ENCODE measurements around the gene SLC8A1.

SLC8A1 gene

GRCh38 chr2:40160751-40161218, 291.1 kb downstream of the SLC8A1 start:
- H3K27ac Mint-ChIP-seq, result no peak overlapping the region
- H3K27me3 Mint-ChIP-seq, result no peaks in the 10 kb centered on the region
- H3K9me3 Mint-ChIP-seq (ENCODE audit: low read depth), result no peaks in the 10 kb centered on the region
- H3K4me3 Mint-ChIP-seq, result no peak overlapping the region
- H3K4me1 Mint-ChIP-seq (ENCODE audit: low read depth), result no peaks in the 10 kb centered on the region
- no peaks in the 10 kb centered on the region for H3K36me3 Mint-ChIP-seq

GRCh38 chr2:40159333-40159732, 292.6 kb downstream of the SLC8A1 start:
- no peaks in the 10 kb centered on the region for H3K27me3 Mint-ChIP-seq
- H3K4me1 Mint-ChIP-seq (ENCODE audit: low read depth), result no peaks in the 10 kb centered on the region
- H3K9me3 Mint-ChIP-seq (ENCODE audit: low read depth), result no peaks in the 10 kb centered on the region
- no peak overlapping the region for H3K27ac Mint-ChIP-seq
- H3K4me3 Mint-ChIP-seq, result no peak overlapping the region
- H3K36me3 Mint-ChIP-seq, result no peaks in the 10 kb centered on the region

- H3K27me3 Mint-ChIP-seq, result no peaks in the 10 kb centered on the region
- H3K27ac Mint-ChIP-seq, result no peak overlapping the region
- no peak overlapping the region for H3K4me3 Mint-ChIP-seq
- H3K9me3 Mint-ChIP-seq (ENCODE audit: low read depth), result no peaks in the 10 kb centered on the region
- no peaks in the 10 kb centered on the region for H3K4me1 Mint-ChIP-seq (ENCODE audit: low read depth)
- no peaks in the 10 kb centered on the region for H3K36me3 Mint-ChIP-seq
Observed at GRCh38 chr2:40158781-40159180, 293.1 kb downstream of the SLC8A1 start.

- Mint-ChIP-seq H3K36me3 (no peaks in the 10 kb centered on the region), H3K4me3 (no peak overlapping the region), H3K27me3 (no peaks in the 10 kb centered on the region), H3K27ac (no peak overlapping the region), H3K9me3 (ENCODE audit: low read depth) (no peaks in the 10 kb centered on the region), H3K4me1 (ENCODE audit: low read depth) (no peaks in the 10 kb centered on the region)
Observed at GRCh38 chr2:40155728-40156127, 296.2 kb downstream of the SLC8A1 start.

- no peaks in the 10 kb centered on the region for H3K36me3 Mint-ChIP-seq
Observed at GRCh38 chr2:40150266-40150665, 301.6 kb downstream of the SLC8A1 start.

GRCh38 chr2:40148334-40148733, 303.6 kb downstream of the SLC8A1 start:
- Mint-ChIP-seq H3K9me3 (ENCODE audit: low read depth) (no peaks in the 10 kb centered on the region), H3K4me1 (ENCODE audit: low read depth) (no peaks in the 10 kb centered on the region), H3K27me3 (no peaks in the 10 kb centered on the region), H3K27ac (no peak overlapping the region), H3K4me3 (no peak overlapping the region), H3K36me3 (no peaks in the 10 kb centered on the region)

More at GRCh38 chr2:40150266-40150665, 301.6 kb downstream of the SLC8A1 start:
- Mint-ChIP-seq H3K4me3 (no peak overlapping the region), H3K27me3 (no peaks in the 10 kb centered on the region), H3K27ac (no peak overlapping the region), H3K9me3 (ENCODE audit: low read depth) (no peaks in the 10 kb centered on the region), H3K4me1 (ENCODE audit: low read depth) (no peaks in the 10 kb centered on the region)

GRCh38 chr2:40147360-40147759, 304.5 kb downstream of the SLC8A1 start:
- Mint-ChIP-seq H3K36me3 (no peaks in the 10 kb centered on the region), H3K27ac (no peak overlapping the region), H3K9me3 (ENCODE audit: low read depth) (no peaks in the 10 kb centered on the region), H3K4me1 (ENCODE audit: low read depth) (no peaks in the 10 kb centered on the region), H3K4me3 (no peak overlapping the region), H3K27me3 (no peaks in the 10 kb centered on the region)

- Mint-ChIP-seq H3K4me1 (ENCODE audit: low read depth) (no peaks in the 10 kb centered on the region), H3K27me3 (no peaks in the 10 kb centered on the region), H3K36me3 (no peaks in the 10 kb centered on the region), H3K4me3 (no peak overlapping the region), H3K9me3 (ENCODE audit: low read depth) (no peaks in the 10 kb centered on the region), H3K27ac (no peak overlapping the region)
Observed at GRCh38 chr2:40144022-40144421, 307.9 kb downstream of the SLC8A1 start.

GRCh38 chr2:40138314-40138713, 313.6 kb downstream of the SLC8A1 start:
- no peaks in the 10 kb centered on the region for H3K4me1 Mint-ChIP-seq (ENCODE audit: low read depth)
- H3K4me3 Mint-ChIP-seq, result no peak overlapping the region
- H3K36me3 Mint-ChIP-seq, result no peaks in the 10 kb centered on the region
- no peaks in the 10 kb centered on the region for H3K27me3 Mint-ChIP-seq
- no peaks in the 10 kb centered on the region for H3K9me3 Mint-ChIP-seq (ENCODE audit: low read depth)
- H3K27ac Mint-ChIP-seq, result no peak overlapping the region

- Mint-ChIP-seq H3K27ac (no peak overlapping the region), H3K4me3 (no peak overlapping the region), H3K36me3 (no peaks in the 10 kb centered on the region), H3K27me3 (no peaks in the 10 kb centered on the region), H3K4me1 (ENCODE audit: low read depth) (peaks cover 1% of the 10 kb centered on the region), H3K9me3 (ENCODE audit: low read depth) (no peaks in the 10 kb centered on the region)
Observed at GRCh38 chr2:40131081-40131704, 320.7 kb downstream of the SLC8A1 start.

GRCh38 chr2:40130251-40130994, 321.5 kb downstream of the SLC8A1 start:
- Mint-ChIP-seq H3K4me3 (no peak overlapping the region), H3K4me1 (ENCODE audit: low read depth) (peaks cover 1% of the 10 kb centered on the region), H3K9me3 (ENCODE audit: low read depth) (no peaks in the 10 kb centered on the region), H3K27ac (no peak overlapping the region), H3K36me3 (no peaks in the 10 kb centered on the region), H3K27me3 (no peaks in the 10 kb centered on the region)

GRCh38 chr2:40129725-40130124, 322.2 kb downstream of the SLC8A1 start:
- H3K27me3 Mint-ChIP-seq, result no peaks in the 10 kb centered on the region
- H3K4me3 Mint-ChIP-seq, result no peak overlapping the region
- H3K36me3 Mint-ChIP-seq, result no peaks in the 10 kb centered on the region
- peaks cover 1% of the 10 kb centered on the region for H3K4me1 Mint-ChIP-seq (ENCODE audit: low read depth)
- no peak overlapping the region for H3K27ac Mint-ChIP-seq
- H3K9me3 Mint-ChIP-seq (ENCODE audit: low read depth), result no peaks in the 10 kb centered on the region

- Mint-ChIP-seq H3K27ac (no peak overlapping the region), H3K9me3 (ENCODE audit: low read depth) (no peaks in the 10 kb centered on the region), H3K27me3 (no peaks in the 10 kb centered on the region), H3K36me3 (no peaks in the 10 kb centered on the region), H3K4me1 (ENCODE audit: low read depth) (peaks cover 1% of the 10 kb centered on the region), H3K4me3 (no peak overlapping the region)
Observed at GRCh38 chr2:40128796-40129195, 323.1 kb downstream of the SLC8A1 start.

GRCh38 chr2:40127890-40128557, 323.9 kb downstream of the SLC8A1 start:
- Mint-ChIP-seq H3K9me3 (ENCODE audit: low read depth) (no peaks in the 10 kb centered on the region), H3K27me3 (no peaks in the 10 kb centered on the region), H3K36me3 (no peaks in the 10 kb centered on the region), H3K27ac (no peak overlapping the region), H3K4me1 (ENCODE audit: low read depth) (peaks cover 1% of the 10 kb centered on the region), H3K4me3 (no peak overlapping the region)

GRCh38 chr2:40127146-40127545, 324.7 kb downstream of the SLC8A1 start:
- Mint-ChIP-seq H3K27me3 (no peaks in the 10 kb centered on the region), H3K9me3 (ENCODE audit: low read depth) (no peaks in the 10 kb centered on the region), H3K4me3 (no peak overlapping the region), H3K27ac (no peak overlapping the region), H3K4me1 (ENCODE audit: low read depth) (peaks cover 1% of the 10 kb centered on the region), H3K36me3 (no peaks in the 10 kb centered on the region)
